ENCODE results near the gene ZBTB45.

DNA sequence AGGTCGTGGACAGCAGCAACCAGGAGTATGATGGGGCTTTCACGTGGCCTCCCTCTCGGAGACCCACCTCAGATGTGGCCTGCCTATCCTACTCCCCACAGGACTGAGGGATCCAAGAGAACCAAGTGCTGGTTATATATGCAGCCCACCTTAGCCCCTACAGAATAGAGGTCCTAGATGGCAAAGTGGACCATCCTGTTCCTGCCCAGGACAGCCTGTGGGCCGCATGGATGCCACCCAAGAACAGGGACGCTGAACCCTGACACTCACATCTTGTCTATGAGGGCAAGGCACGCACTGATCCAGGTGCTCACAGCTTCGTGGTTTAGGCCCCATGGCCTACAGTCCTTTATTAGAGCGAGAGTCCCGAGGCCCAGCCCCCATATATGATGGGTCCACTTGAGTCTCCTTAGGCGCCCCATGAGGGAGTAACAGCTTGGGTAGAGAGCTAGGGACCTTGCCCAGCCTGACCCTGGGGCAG, 6.4 kb downstream of the ZBTB45 start:
- TF ChIP-seq POLR2A (IDR thresholded peaks at IDR 0.05) (no peak), CTCF (IDR thresholded peaks at IDR 0.05) (no peak)

Data from thyroid gland (tissue), 4 donors.